VCaP (cell line): ENCODE data around the gene DIAPH2.
"Not testable (repeated sequence)": the region's sequence is repeated elsewhere in the genome, so short reads cannot be mapped to it uniquely, and the experiment has no call there.

Experiments used
- H3K27ac ChIP-seq: fragments of 450-650 bp; 2 replicates; pipeline ENCODE4 v1.5.1; 2017
- TF ChIP-seq, protein P1 (sequence below): fragments of 450-650 bp; conservative IDR thresholded peaks from 2 replicates; pipeline ENCODE4 v1.5.1; 2017; ENCODE audit warnings: mild to moderate bottlenecking, moderate library complexity

The DIAPH2 gene

DNA sequence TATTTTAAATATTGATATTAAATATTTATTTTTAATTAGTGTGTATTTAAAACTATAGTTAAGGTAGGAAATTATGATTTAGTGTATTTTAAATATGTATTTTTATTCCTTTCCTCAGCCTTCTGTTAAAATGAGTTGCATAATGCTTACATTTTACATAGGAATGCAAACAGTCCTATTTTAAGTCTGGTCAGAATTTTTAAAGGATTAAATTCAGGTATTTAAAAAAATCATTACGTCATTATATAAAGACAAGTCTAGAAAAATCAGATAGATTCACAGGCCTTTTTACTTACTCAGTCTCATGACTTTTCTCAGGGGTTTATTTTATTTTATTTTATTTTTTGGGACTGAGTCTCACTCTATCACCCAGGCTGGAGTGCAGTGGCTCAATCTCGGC lies 148.7 kb downstream of the DIAPH2 start:
- TF ChIP-seq, protein P1, sequence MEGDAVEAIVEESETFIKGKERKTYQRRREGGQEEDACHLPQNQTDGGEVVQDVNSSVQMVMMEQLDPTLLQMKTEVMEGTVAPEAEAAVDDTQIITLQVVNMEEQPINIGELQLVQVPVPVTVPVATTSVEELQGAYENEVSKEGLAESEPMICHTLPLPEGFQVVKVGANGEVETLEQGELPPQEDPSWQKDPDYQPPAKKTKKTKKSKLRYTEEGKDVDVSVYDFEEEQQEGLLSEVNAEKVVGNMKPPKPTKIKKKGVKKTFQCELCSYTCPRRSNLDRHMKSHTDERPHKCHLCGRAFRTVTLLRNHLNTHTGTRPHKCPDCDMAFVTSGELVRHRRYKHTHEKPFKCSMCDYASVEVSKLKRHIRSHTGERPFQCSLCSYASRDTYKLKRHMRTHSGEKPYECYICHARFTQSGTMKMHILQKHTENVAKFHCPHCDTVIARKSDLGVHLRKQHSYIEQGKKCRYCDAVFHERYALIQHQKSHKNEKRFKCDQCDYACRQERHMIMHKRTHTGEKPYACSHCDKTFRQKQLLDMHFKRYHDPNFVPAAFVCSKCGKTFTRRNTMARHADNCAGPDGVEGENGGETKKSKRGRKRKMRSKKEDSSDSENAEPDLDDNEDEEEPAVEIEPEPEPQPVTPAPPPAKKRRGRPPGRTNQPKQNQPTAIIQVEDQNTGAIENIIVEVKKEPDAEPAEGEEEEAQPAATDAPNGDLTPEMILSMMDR, result no peak
- no peak overlapping the region for H3K27ac ChIP-seq

DNA sequence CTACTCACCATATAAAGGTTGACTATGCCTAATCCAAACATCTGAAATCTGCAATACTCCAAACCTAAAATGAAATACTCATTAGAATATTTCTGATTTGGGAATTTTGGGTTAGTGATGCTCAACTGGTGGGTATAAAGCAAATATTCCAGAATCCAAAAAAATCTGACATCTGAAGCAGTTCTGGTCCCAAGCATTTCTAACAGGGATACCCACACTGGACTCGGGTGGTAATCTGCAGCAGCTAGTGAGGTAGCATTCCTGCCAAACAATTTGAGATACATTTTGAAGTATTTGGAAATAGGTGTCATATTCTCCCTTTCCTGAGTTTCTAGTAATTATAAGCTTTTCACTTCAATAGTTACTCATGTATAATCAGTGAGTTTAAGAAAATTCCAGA lies 149.5 kb downstream of the DIAPH2 start:
- no peak overlapping the region for H3K27ac ChIP-seq
- TF ChIP-seq, protein P1, result no peak

DNA sequence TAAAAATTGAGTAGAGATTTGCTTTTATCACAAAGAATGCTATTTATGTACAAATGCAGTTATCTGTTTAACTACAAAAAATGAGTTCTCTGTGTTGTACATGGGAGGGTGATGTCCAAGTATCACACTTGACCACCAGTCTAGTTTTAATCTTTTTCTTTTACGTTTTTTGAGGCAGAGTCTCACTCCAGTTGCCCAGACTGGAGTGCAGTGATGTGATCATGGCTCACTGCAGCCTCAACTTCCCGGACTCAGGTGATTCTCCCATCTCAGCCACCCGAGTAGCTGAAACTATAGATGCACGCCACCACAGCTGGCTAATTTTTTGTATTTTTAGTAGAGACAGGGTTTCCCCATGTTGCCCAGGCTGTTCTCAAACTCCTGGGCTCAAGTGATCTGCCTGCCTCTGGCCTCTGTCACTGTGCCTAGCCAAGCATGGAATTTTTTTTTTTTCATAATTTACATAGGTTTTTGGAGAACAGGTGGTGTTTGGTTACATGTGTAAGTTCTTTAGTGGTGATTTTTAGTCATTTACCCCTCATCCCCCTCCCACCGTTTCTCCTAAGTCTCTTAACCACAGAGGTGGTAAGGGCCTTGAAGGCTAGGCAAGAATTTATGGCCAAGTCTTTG lies 151.1 kb downstream of the DIAPH2 start:
- TF ChIP-seq, protein P1, result no peak
- no peak overlapping the region for H3K27ac ChIP-seq

DNA sequence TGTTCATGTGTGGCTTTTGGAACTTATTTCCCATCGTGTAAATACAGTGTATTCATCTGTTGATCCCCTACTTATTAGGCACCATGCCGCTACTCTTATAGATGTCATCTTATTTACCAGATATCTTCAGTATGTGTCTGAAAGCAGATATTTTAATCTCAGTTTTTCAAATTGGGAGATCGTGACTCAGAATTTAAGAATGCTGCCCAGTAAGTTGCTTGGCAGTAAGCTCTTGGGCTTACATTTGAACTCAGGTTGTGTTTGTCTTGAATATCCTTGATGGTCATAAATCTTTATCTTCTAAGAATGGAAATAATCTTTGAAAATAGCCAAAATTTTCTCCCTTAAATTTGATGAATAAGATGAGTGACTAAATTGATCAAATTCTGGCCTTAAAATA lies 153.2 kb downstream of the DIAPH2 start:
- TF ChIP-seq, protein P1, result no peak
- H3K27ac ChIP-seq, result no peak overlapping the region

DNA sequence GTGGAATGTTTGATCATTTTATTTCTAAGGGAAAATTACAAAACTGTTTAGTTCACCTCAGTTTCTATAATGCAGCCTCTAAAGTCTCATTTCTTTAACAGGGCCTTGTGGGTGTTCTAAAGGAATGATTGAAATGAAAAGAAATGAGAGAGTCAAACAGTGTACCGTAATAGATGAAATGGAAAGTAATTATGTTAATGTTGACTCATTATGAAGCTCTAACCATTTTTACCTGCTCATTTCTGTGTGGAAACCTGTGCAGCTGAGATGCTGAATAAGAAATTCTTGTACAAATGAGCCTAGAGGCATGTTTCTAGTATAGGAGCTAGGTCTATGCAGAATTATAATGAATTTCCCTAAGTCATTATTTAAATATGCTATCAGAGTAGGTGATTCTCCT lies 153.9 kb downstream of the DIAPH2 start:
- TF ChIP-seq, protein P1, result no peak
- H3K27ac ChIP-seq, result no peak overlapping the region

DNA sequence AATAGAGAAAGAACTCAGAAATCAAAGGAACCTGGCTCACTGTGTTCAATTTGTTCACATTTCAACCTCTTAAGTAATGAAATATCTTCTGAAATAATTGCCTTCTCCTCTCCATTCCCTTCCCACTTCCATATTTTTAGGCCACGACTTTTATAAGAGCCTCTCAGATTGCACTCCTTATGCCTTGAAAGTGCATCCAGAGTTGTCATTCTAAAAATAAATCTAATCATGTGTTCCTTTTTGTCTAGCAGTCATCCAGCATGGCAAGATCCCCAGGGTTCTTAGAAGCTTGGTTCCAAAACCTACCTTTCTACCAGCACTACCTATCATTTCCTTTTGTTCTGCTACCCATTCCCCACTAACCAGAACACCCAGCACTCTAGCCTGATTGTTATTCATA lies 156.7 kb downstream of the DIAPH2 start:
- TF ChIP-seq, protein P1, result no peak
- no peak overlapping the region for H3K27ac ChIP-seq

DNA sequence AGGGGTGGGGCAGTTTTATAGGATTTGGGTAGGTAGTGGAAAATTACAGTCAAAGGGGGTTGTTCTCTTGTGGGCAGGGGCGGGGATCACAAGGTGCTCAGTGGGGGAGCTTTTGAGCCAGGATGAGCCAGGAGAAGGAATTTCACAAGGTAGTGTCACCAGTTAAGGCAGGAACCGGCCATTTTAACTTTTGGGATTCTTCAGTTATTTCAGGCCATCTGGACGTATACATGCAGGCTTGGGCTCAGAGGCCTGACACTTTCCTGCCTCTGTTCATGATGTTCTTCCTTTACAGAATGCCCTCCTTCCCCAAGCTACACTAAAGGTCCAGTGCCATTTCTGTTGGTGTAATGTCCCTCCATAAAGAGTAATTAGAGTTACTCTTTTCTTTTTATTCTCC lies 157.2 kb downstream of the DIAPH2 start:
- H3K27ac ChIP-seq, result not testable (repeated sequence)

DNA sequence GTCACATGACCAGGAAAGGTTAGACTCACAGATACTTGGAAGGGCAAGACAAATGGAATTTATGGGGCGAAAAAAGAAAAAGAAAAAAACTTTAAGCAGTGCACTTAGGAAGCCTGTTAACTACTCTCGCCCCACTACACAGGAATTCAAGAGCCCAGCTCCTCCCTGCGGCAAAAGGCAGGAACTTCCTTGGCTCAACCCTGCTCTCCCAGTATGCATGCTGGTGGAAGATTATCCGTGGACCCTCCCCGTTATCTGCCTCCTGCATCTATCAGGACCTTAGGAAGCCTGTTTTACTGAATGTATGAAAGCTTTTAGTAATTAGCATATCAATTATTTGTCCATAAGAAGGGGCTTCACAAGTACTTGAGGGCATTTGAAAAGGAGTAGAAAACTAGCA lies 158.9 kb downstream of the DIAPH2 start:
- TF ChIP-seq, protein P1, result no peak
- no peak overlapping the region for H3K27ac ChIP-seq
